GM18502 (cell line): ENCODE measurements around the gene PCDHGA1.
A peak's percentile ranks its signal among the peaks of the same experiment; 100 is the strongest.
"Not testable (repeated sequence)": the region's sequence is repeated elsewhere in the genome, so short reads cannot be mapped to it uniquely, and the experiment has no call there.

ENCODE experiments used
- ATAC-seq: cut with Tn5 transposase; IDR thresholded peaks from one replicate; pipeline ENCODE4 v1.9.1; 2021; ENCODE audit warnings: mild to moderate bottlenecking; ENCODE audit not compliant: unreplicated experiment, poor library complexity

PCDHGA1 gene

GRCh38 chr5:141330299-141331080, at the start of gene PCDHGA1:
Gene PCDHGA1 (plus strand): TSS chr5:141330514.
- ATAC-seq = no peak

- ATAC-seq = no peak
These were observed 31.9 kb upstream of the PCDHGA1 start for GRCh38 chr5:141298376-141298775.

- ATAC-seq = no peak
These were observed 26.6 kb upstream of the PCDHGA1 start, which contains the start of gene SLC25A2 for GRCh38 chr5:141303756-141304155. Gene SLC25A2 (minus strand): TSS chr5:141304049. CDS start chr5:141303865, 184 bp downstream.

- ATAC-seq = no peak
These were observed 23.7 kb upstream of the PCDHGA1 start for GRCh38 chr5:141306630-141307029.

GRCh38 chr5:141313711-141314110, 16.6 kb upstream of the PCDHGA1 start:
- ATAC-seq = no peak

GRCh38 chr5:141316963-141317362, 13.4 kb upstream of the PCDHGA1 start:
- ATAC-seq = not testable (repeated sequence)

- no peak for ATAC-seq
These were observed 11.1 kb upstream of the PCDHGA1 start for GRCh38 chr5:141319202-141319601.

GRCh38 chr5:141319699-141320098, 10.6 kb upstream of the PCDHGA1 start:
- ATAC-seq = no peak

GRCh38 chr5:141320225-141321169, 9.8 kb upstream of the PCDHGA1 start, which contains the start of gene TAF7:
Gene TAF7 (minus strand): TSS chr5:141320784. CDS start chr5:141320044, 740 bp downstream.
- peak; percentile 93 for ATAC-seq

- no peak for ATAC-seq
These were observed 8.1 kb upstream of the PCDHGA1 start for GRCh38 chr5:141322261-141322660.

- ATAC-seq = peak; percentile 91
These were observed 4.0 kb upstream of the PCDHGA1 start for GRCh38 chr5:141326088-141326854.

- no peak for ATAC-seq
These were observed 2.1 kb upstream of the PCDHGA1 start for GRCh38 chr5:141328231-141328630.

- not testable (repeated sequence) for ATAC-seq
These were observed 2.3 kb downstream of the PCDHGA1 start for GRCh38 chr5:141332571-141332970.

- no peak for ATAC-seq
These were observed 8.4 kb downstream of the PCDHGA1 start, which contains the start of gene PCDHGA2 for GRCh38 chr5:141338538-141339306. Gene PCDHGA2 (plus strand): TSS chr5:141338760.

GRCh38 chr5:141340781-141341354, 10.6 kb downstream of the PCDHGA1 start:
- not testable (repeated sequence) for ATAC-seq

- ATAC-seq = no peak
These were observed 12.5 kb downstream of the PCDHGA1 start for GRCh38 chr5:141342773-141343172.

- no peak for ATAC-seq
These were observed 13.1 kb downstream of the PCDHGA1 start, which contains the start of gene PCDHGA3 for GRCh38 chr5:141343242-141343952. Gene PCDHGA3 (plus strand): TSS chr5:141343829. CDS start chr5:141344034, 205 bp downstream.

- ATAC-seq = no peak
These were observed 13.7 kb downstream of the PCDHGA1 start for GRCh38 chr5:141343953-141344463.
